Endodermal cell (in vitro differentiated cells): ENCODE data around the gene TBCK. TPM values are rescaled to one million over a fixed set of nuclear protein-coding genes. Genes with fewer than 3 reads are reported as not detected.
A peak's percentile ranks its signal among the peaks of the same experiment; 100 is the strongest.

Source experiments
- DNase-seq: peaks from one replicate; pipeline ENCODE4 v3.0.0-alpha.2; 2017
- H3K27ac ChIP-seq: 2 replicates; pipeline ENCODE4 v1.5.1; 2013; ENCODE audit warnings: mild to moderate bottlenecking, low read depth, low read length, moderate library complexity
- H3K27me3 ChIP-seq: 2 replicates; pipeline ENCODE4 v1.6.1; 2013; ENCODE audit warnings: mild to moderate bottlenecking, low read length, moderate library complexity; ENCODE audit not compliant: insufficient read depth, control insufficient read depth, poor library complexity, severe bottlenecking
- H3K36me3 ChIP-seq: 2 replicates; pipeline ENCODE4 v1.7.0; 2013; ENCODE audit warnings: mild to moderate bottlenecking, low read length, moderate library complexity; ENCODE audit not compliant: control insufficient read depth, insufficient read depth
- H3K4me1 ChIP-seq: one replicate; pipeline ENCODE4 v1.7.0; 2013; ENCODE audit warnings: low read length; ENCODE audit not compliant: control insufficient read depth, insufficient read depth
- H3K4me3 ChIP-seq: 2 replicates; pipeline ENCODE4 v1.5.1; 2013; ENCODE audit warnings: mild to moderate bottlenecking, low read length, moderate library complexity
- H3K9ac ChIP-seq: 2 replicates; pipeline ENCODE4 v1.6.1; 2013; ENCODE audit warnings: mild to moderate bottlenecking, low read length, moderate library complexity; ENCODE audit not compliant: poor library complexity, severe bottlenecking; ENCODE audit errors: extremely low read depth
- H3K9me3 ChIP-seq: 2 replicates; pipeline ENCODE4 v1.6.1; 2013; ENCODE audit warnings: mild to moderate bottlenecking, low read length, moderate library complexity; ENCODE audit not compliant: control insufficient read depth
- H3K27ac Mint-ChIP-seq: 2 replicates; pipeline ENCODE4 v1.8.0; 2020; ENCODE audit warnings: mixed read lengths
- H3K27me3 Mint-ChIP-seq: 2 replicates; pipeline ENCODE4 v1.8.0; 2021; ENCODE audit warnings: mild to moderate bottlenecking, mixed read lengths; ENCODE audit not compliant: insufficient read depth
- H3K36me3 Mint-ChIP-seq: 2 replicates; pipeline ENCODE4 v1.8.0; 2020; ENCODE audit warnings: low read depth, mixed read lengths
- H3K4me1 Mint-ChIP-seq: 2 replicates; pipeline ENCODE4 v1.8.0; 2020; ENCODE audit warnings: mixed read lengths
- H3K4me3 Mint-ChIP-seq: 2 replicates; pipeline ENCODE4 v1.8.0; 2020; ENCODE audit warnings: mild to moderate bottlenecking, moderate library complexity, mixed read lengths
- H3K9me3 Mint-ChIP-seq: 2 replicates; pipeline ENCODE4 v1.8.0; 2020; ENCODE audit warnings: mild to moderate bottlenecking, mixed read lengths
- WGBS, 2 experiments: methylation state at CpG; one replicate each; pipeline versions ENCODE4 v1.1.5 to v1.1.7; 2013; ENCODE audit warnings: missing lambda C conversion rate in 2 of 2, mixed read lengths in 1 of 2; ENCODE audit not compliant: insufficient coverage in 1 of 2, insufficient read length in 1 of 2; 5-methylcytosine and 5-hydroxymethylcytosine counted together
- total RNA-seq, 2 donors: library from RNA; stranded (reverse); fragmentation: NEBNext Ultra II Directional in 1 of 2; extraction: Animal tissue kit (Norgen Biotek cat#: 25700) in 1 of 2; gene quantifications; 2 replicates in 1 of 2; 3 replicates in 1 of 2; pipeline ENCODE4 v1.2.1, GENCODE V29; 2021
- TF ChIP-seq, protein P1 (sequence below): fragments of 200-600 bp; sonication (generic); conservative IDR thresholded peaks from 2 replicates; pipeline ENCODE4 v1.5.0; 2021; ENCODE audit warnings: antibody characterized with exemption, mild to moderate bottlenecking

TBCK gene
- total RNA-seq, 2 donors from 2014 or later, result 48.3 to 52.9 TPM

- H3K27me3 ChIP-seq, result no peaks in the 10 kb centered on the region
- no peak overlapping the region for H3K9ac ChIP-seq
- Mint-ChIP-seq H3K27me3 (no peaks in the 10 kb centered on the region), H3K27ac (no peak overlapping the region), H3K36me3 (peaks cover 22% of the 10 kb centered on the region), H3K4me3 (no peak overlapping the region), H3K4me1 (peaks cover 20% of the 10 kb centered on the region), H3K9me3 (peaks cover 18% of the 10 kb centered on the region)
- H3K27ac ChIP-seq, result no peak overlapping the region
- no peak overlapping the region for H3K4me3 ChIP-seq
- WGBS, 2 experiments, result 100% methylated on average over 1 of the region's 1 CpG; no CpG with 5 or more reads in 1 of the 2 experiments
- TF ChIP-seq, protein P1, sequence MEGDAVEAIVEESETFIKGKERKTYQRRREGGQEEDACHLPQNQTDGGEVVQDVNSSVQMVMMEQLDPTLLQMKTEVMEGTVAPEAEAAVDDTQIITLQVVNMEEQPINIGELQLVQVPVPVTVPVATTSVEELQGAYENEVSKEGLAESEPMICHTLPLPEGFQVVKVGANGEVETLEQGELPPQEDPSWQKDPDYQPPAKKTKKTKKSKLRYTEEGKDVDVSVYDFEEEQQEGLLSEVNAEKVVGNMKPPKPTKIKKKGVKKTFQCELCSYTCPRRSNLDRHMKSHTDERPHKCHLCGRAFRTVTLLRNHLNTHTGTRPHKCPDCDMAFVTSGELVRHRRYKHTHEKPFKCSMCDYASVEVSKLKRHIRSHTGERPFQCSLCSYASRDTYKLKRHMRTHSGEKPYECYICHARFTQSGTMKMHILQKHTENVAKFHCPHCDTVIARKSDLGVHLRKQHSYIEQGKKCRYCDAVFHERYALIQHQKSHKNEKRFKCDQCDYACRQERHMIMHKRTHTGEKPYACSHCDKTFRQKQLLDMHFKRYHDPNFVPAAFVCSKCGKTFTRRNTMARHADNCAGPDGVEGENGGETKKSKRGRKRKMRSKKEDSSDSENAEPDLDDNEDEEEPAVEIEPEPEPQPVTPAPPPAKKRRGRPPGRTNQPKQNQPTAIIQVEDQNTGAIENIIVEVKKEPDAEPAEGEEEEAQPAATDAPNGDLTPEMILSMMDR, result no peak
- H3K36me3 ChIP-seq, result peaks cover 7% of the 10 kb centered on the region
- peaks cover 7% of the 10 kb centered on the region for H3K9me3 ChIP-seq
- DNase-seq, result no peak
- H3K4me1 ChIP-seq, result peaks cover 2% of the 10 kb centered on the region
Observed at GRCh38 chr4:106320235-106320634, 4.2 kb upstream of the TBCK start.

DNA sequence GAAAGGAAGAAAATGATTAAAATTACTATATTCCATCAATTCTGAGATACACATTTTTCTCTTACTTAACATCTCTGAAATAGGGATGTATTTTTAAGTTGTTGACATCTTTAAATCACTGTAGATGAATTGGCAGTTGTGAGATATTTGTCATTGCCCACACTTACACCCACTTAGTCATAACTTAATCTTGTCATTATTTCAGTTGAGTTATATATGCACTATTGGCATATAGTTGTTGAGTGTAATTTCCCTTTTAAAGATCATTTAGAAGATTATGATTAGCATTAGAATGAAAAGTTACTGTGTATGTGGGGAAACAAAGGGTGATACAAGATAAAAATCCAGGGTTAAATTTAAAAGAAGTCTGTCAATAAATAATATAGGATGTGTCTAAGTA is 2.5 kb upstream of the TBCK start:
- H3K27me3 Mint-ChIP-seq, result no peaks in the 10 kb centered on the region
- peaks cover 16% of the 10 kb centered on the region for H3K4me1 Mint-ChIP-seq
- TF ChIP-seq, protein P1, result no peak
- H3K36me3 ChIP-seq, result peaks cover 7% of the 10 kb centered on the region
- no peak for DNase-seq
- no peak overlapping the region for H3K27ac Mint-ChIP-seq
- no peaks in the 10 kb centered on the region for H3K27me3 ChIP-seq
- H3K4me3 ChIP-seq, result peak overlapping the region; percentile 96
- peaks cover 18% of the 10 kb centered on the region for H3K9me3 Mint-ChIP-seq
- H3K4me3 Mint-ChIP-seq, result no peak overlapping the region
- H3K9ac ChIP-seq, result no peak overlapping the region
- H3K27ac ChIP-seq, result no peak overlapping the region
- H3K36me3 Mint-ChIP-seq, result peaks cover 22% of the 10 kb centered on the region
- peaks cover 7% of the 10 kb centered on the region for H3K9me3 ChIP-seq
- no peaks in the 10 kb centered on the region for H3K4me1 ChIP-seq

- no CpG with 5 or more reads among the region's 1 CpG for WGBS, 2 experiments
- peaks cover 7% of the 10 kb centered on the region for H3K36me3 ChIP-seq
- peaks cover 7% of the 10 kb centered on the region for H3K9me3 ChIP-seq
- Mint-ChIP-seq H3K36me3 (peaks cover 22% of the 10 kb centered on the region), H3K27me3 (no peaks in the 10 kb centered on the region), H3K4me3 (no peak overlapping the region), H3K9me3 (peaks cover 18% of the 10 kb centered on the region), H3K27ac (no peak overlapping the region), H3K4me1 (peaks cover 13% of the 10 kb centered on the region)
- TF ChIP-seq, protein P1, result no peak
- no peak for DNase-seq
- H3K27me3 ChIP-seq, result no peaks in the 10 kb centered on the region
- peak overlapping the region; percentile 96 for H3K4me3 ChIP-seq
- no peak overlapping the region for H3K27ac ChIP-seq
- peak overlapping the region; percentile 97 for H3K9ac ChIP-seq
- H3K4me1 ChIP-seq, result no peaks in the 10 kb centered on the region
Observed at GRCh38 chr4:106317815-106318214, 1.8 kb upstream of the TBCK start.
